DOHH2 (cell line): ENCODE results near the gene PDK4.

ENCODE experiments used
- CTCF ChIP-seq: fragments of 200-600 bp; sonication (generic); IDR thresholded peaks from one replicate; pipeline ENCODE4 v1.5.1; 2014; ENCODE audit warnings: antibody characterized with exemption, mild to moderate bottlenecking, low read depth, low read length; ENCODE audit not compliant: poor library complexity, severe bottlenecking
- EZH2phosphoT487 ChIP-seq: fragments of 200-600 bp; sonication (generic); IDR thresholded peaks from 2 replicates; pipeline ENCODE4 v1.6.1; 2017; ENCODE audit warnings: borderline replicate concordance, mild to moderate bottlenecking, antibody characterized with exemption, low read length, moderate library complexity, mixed read lengths

- TF ChIP-seq EZH2phosphoT487 (no peak), CTCF (no peak)
Measured at GRCh38 chr7:95585426-95585789, 10.9 kb downstream of the PDK4 start.
